GM18498 (cell line): ENCODE measurements around the gene LRBA.

ENCODE experiments used
- ATAC-seq: cut with Tn5 transposase; IDR thresholded peaks from one replicate; pipeline ENCODE4 v1.9.1; 2021; ENCODE audit warnings: mild to moderate bottlenecking, moderate library complexity; ENCODE audit not compliant: unreplicated experiment

The LRBA gene

DNA sequence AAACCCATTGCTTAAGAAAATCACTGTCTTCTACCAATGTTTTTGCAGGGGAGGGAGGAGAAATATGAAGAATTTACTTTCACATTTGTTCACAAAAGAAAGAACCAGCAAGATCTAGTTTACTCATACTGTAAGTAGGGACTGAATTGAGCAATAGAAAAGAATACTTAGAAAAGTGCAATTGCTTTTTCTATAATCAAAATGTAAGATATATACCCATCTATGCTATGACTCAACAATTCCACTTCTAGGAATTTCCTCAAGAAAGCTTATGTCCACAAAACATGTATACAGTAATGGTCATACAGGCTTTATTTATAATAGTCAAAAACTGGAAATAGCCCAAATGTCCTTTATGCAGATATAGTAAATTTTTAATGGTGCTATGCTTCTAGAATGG is 196.4 kb downstream of the LRBA start:
- ATAC-seq, result no peak

DNA sequence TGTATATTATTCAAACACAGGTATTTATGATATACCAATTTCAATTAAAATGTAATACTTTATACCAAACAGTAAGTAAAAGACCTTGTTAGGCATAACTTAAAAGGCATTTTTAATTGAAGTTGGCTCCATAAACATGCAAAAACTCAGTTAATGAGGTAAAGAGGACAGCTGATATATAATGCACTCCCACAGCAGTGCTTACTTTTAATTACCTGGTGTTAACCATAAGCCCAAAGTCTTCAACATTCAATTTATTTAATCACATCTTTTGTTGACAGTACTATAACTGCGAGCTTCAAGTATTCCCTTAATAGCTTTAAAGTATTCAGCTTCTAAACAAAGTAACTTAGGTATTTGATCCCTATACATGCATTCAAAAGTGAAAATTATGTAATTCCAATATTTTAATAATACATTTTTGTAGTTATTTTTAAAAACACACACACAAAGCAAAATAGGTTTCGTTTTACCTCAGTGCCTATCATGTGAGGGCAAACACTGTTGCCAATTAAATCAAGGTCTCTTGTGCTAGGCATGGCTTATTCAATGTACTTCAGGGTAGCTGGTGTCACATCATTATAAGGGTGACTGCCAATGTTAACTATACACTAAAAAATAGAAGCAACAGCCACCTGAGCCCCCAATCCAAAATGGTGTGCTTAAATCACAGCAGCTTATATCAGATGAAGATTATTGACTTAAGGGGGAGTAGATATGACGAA is 197.1 kb downstream of the LRBA start:
- no peak for ATAC-seq

DNA sequence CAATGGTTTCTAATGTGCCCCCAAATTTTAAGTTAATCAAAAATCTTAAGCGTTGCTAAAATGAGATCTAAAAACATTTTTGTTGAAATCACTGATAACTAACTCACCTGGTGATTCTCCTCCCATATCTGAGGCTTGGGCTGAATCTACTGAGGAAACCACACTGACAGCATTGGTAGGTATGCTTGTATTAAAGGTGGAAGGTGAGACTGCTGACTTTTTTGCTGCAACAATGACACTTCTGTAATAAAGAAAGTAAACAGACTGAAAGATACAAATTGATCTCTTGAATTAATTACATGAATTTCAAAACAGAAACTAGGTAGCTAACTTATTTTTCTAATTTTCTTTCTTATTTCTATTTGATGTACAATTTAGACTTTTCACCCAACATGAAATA is 198.1 kb downstream of the LRBA start:
- ATAC-seq, result no peak

DNA sequence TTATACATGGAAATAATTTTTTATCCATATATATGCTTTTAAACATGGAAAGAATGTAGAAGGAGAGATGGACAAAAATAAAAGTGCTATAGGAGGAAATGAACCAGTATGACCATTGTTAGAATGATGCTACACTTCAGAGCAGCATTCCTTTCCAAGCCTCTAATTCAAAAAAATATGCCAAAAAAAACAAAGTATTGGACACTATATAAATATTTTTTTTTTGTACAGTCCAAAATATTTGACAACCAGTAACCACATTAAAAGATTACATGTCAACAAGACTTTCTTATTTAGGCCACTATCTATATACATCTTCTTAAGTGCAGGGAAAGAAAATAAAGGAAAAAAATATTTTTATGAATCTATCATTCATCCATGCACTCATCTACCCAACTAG is 198.6 kb downstream of the LRBA start:
- no peak for ATAC-seq

- ATAC-seq, result no peak
Measured at GRCh38 chr4:150814873-150815272, 200.2 kb downstream of the LRBA start.

- no peak for ATAC-seq
Measured at GRCh38 chr4:150805183-150806025, 209.7 kb downstream of the LRBA start.

- no peak for ATAC-seq
Measured at GRCh38 chr4:150801833-150802232, 213.3 kb downstream of the LRBA start.

- no peak for ATAC-seq
Measured at GRCh38 chr4:150799207-150799606, 215.9 kb downstream of the LRBA start.

GRCh38 chr4:150794706-150795105 is 220.4 kb downstream of the LRBA start:
- ATAC-seq, result no peak

GRCh38 chr4:150789864-150790263 is 225.2 kb downstream of the LRBA start:
- ATAC-seq, result no peak

DNA sequence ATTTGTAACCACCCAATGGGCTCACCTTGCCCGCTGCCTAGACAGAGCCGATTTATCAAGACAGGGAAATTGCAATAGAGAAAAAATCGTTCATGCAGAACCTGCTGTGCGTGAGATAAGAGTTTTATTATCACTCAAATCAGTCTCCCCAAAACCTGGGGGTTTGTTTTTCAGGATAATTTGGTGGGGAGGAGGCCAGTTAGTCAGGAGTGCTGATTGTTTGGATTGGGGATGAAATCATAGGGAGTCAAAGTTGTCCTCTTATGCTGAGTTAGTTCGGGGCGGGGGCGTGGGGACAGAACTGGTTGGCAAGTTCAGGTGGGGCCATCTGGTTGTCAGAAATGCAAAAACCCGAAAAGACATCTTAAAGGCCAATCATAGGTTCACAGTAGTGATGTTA is 230.1 kb downstream of the LRBA start:
- no peak for ATAC-seq

DNA sequence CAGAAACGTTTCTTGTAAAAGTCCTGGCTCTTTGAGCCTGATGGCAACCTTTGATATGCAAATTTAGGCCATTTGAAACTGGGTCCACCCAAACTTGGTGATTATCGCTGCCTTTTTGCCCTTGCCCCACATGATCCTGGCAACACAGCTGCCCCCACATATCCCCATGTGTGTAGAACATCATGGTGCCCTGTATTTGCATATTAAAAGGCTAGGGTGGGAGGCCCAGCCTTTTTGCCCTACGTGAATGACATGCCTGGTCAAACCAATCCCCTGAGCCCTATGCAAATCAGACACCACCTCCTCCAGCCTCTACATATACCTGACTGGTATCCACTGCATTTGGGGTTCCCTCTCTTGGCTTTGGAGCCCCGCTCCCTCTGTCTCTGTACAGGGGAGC is 230.8 kb downstream of the LRBA start:
- no peak for ATAC-seq

- ATAC-seq, result no peak
Measured at GRCh38 chr4:150782921-150783320, 232.2 kb downstream of the LRBA start.

- ATAC-seq, result no peak
Measured at GRCh38 chr4:150782311-150782710, 232.8 kb downstream of the LRBA start.

DNA sequence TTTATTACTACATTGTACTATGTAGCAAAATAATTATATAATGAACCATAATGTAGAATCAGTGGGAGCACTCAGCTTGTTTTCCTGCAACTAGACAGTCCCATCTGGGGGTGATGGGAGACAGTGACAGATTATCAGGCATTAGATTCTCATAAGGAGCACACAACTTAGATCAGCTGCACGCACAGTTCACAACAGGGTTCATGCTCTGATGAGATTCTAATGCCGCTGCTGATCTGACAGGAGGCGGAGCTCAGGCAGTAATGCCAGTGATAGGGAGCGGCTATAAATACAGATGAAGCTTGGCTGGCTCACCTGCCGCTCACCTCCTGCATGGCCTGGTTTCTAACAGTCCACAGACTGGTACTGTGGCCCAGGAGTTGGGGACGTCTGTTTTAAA is 233.9 kb downstream of the LRBA start:
- no peak for ATAC-seq

DNA sequence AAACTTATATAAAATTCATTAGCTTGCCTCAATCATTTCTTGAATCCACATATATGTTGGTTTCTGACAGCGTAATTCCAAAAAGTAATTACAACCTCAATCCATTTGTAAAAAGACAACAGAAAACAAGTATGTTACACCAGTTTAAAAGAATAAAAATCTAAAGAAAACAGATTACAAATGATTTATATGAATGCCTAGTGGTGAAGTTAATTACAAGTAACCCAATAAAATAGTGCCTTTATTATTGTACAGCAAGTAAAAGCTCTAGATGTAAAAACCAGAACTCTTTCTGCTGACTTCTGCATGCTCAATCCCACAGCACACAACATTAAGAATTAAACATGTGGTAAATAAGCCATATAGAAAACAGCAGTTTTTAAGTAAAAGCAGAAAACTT is 235.4 kb downstream of the LRBA start:
- ATAC-seq, result no peak

DNA sequence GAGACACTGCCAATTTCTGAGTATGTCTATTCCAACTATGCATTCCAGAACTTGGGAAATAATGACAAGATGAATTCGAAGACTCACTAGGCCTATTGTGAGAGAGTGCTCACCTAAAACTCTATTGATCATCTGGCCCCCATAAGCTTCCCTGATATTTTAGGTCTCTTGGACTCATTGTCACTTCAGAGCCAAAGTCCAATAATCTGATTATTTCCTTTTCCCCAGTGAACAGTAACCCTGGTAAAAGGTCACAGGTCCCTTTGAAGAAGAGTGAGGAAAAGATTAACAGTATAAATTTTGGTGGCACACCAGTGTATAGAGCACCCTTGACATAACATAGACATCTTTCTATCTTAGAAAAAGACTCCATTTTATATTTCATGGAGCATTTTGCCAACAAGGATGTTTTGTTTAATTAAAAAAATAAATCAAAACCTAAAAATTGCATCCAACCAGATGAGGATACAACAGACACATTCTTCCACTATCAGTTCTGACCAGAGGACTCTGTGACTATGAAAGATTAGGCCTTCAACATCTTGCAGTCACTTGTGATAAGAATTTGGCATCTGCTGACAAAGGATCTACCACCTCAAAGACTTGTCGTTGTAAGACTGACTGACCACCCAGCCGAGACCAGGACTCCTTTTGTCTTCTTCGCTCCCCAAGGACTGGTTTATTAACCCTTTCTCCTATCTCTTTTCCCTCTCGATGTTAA is 241.2 kb downstream of the LRBA start:
- ATAC-seq, result no peak

DNA sequence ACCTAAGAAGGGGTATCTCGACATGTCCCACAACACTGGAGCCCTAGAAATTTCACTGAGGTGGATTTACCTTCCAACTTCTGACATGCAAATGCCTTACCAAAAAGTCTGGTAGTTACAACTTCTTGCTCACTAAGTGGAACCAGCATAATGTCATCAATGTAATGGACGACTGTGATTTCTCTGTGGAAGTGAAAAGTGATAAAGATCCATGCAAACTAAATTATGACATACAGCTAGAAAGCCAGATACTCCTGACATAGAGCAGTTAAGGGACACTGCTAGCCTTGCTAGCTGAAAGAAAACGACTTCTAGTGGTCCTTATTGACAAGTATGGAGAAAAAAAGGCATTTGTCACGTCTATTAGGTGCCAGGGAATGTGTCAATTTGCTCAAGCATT is 242.1 kb downstream of the LRBA start:
- no peak for ATAC-seq

GRCh38 chr4:150771382-150771781 is 243.7 kb downstream of the LRBA start:
- ATAC-seq, result no peak

GRCh38 chr4:150769845-150770244 is 245.2 kb downstream of the LRBA start:
- ATAC-seq, result no peak

- ATAC-seq, result no peak
Measured at GRCh38 chr4:150769248-150769647, 245.8 kb downstream of the LRBA start.

- no peak for ATAC-seq
Measured at GRCh38 chr4:150768497-150768896, 246.6 kb downstream of the LRBA start.
